Psoas muscle (tissue), 8 donors: ENCODE results near the gene KIAA2012. TPM values are rescaled to one million over a fixed set of nuclear protein-coding genes. Genes with fewer than 3 reads are reported as not detected.

Experiments used
- ATAC-seq, 4 donors: fragments of 200-7000 bp; cut with Tn5 transposase; one replicate each; pipeline ENCODE4 v1.9.1; 2020; ENCODE audit warnings: moderate library complexity in 3 of 4, mild to moderate bottlenecking in 2 of 4
- DNase-seq, 2 donors: peaks; one replicate each; pipeline ENCODE4 v3.0.0-alpha.2; 2020
- H3K27ac ChIP-seq: fragments of 200-600 bp; one replicate; pipeline ENCODE4 v1.8.0; 2022
- H3K27me3 ChIP-seq, 3 donors: fragments of 200-600 bp in 1 of 3; one replicate each; pipeline versions ENCODE4 v1.6.1 to v1.8.0; 2013 to 2022; ENCODE audit warnings: low read length in 2 of 3, mild to moderate bottlenecking in 2 of 3, moderate library complexity in 1 of 3; ENCODE audit not compliant: insufficient read depth in 3 of 3
- H3K36me3 ChIP-seq, 2 donors: fragments of 200-600 bp in 1 of 2; one replicate each; pipeline versions ENCODE4 v1.6.1 to v1.8.0; 2013 to 2022; ENCODE audit warnings: low read depth in 1 of 2, mild to moderate bottlenecking in 1 of 2, moderate library complexity in 1 of 2; ENCODE audit not compliant: insufficient read depth in 1 of 2
- H3K4me1 ChIP-seq: fragments of 200-600 bp; one replicate; pipeline ENCODE4 v1.8.0; 2022
- H3K4me3 ChIP-seq: fragments of 200-600 bp; one replicate; pipeline ENCODE4 v1.8.0; 2022; ENCODE audit warnings: mild to moderate bottlenecking
- H3K9me3 ChIP-seq: fragments of 200-600 bp; one replicate; pipeline ENCODE4 v1.8.0; 2022
- WGBS, 3 donors: extraction: QIAGEN DNeasy Blood & Tissue Kit; methylation state at CpG; one replicate each; pipeline versions ENCODE4 v1.1.6 to v1.1.7; 2013; 5-methylcytosine and 5-hydroxymethylcytosine counted together
- intact Hi-C, 2 donors: fragments of 100-400 bp; cut with DNase I; formaldehyde crosslinking; loops; one replicate each; pipeline versions ENCODE4 v1.11.0 to v1.14.2; 2022
- polyA plus RNA-seq, 3 donors: library from polyadenylated mRNA; stranded (reverse); fragments of 200-250 nt; gene quantifications; one replicate each; pipeline ENCODE4 v1.2.3, GENCODE V29; 2013
- total RNA-seq, 4 donors: library from RNA; stranded (reverse); fragmentation: NEBNext Ultra II Directional in 2 of 4; extraction: Animal tissue kit (Norgen Biotek cat#: 25700) in 2 of 4; gene quantifications; one replicate each; pipeline versions ENCODE4 v1.2.1 to v1.2.4, GENCODE V29; 2021 to 2023
- TF ChIP-seq, protein P1 (sequence below): fragments of 200-600 bp; IDR thresholded peaks from one replicate; pipeline ENCODE4 v1.8.0; 2022; ENCODE audit warnings: antibody characterized with exemption
- donor health status: healthy with polysubstance abuse.
- donor health status: DM: no; HTN: no; CAD: no; lungs with moderate emphysema.
- donor health status: Bipolar disorder and iron deficiency.
- donor health status: healthy.
- donor health status: DM: yes; HTN: yes; CAD: no.
- donor health status: DM: no; HTN: no; CAD: no.
- donor health status: DM: no; HTN: no; CAD: no.
- donor health status: DM: yes; HTN: yes; CAD: no.

Gene KIAA2012
- total and polyA plus RNA-seq, 7 donors = 0.03 to 0.06 TPM; not detected in 5

- intact Hi-C loops = no loop called here
- no peak for DNase-seq
- H3K4me3 ChIP-seq = peak overlapping the region; percentile 87
- H3K4me1 ChIP-seq = peaks cover 53% of the 10 kb centered on the region
- ATAC-seq = peak in 3 of 4 donors; percentile 19 to 60 (median 41)
- no peaks in the 10 kb centered on the region for H3K36me3 ChIP-seq
- H3K27me3 ChIP-seq = no peaks in the 10 kb centered on the region
- peak overlapping the region; percentile 96 for H3K27ac ChIP-seq
- H3K9me3 ChIP-seq = no peaks in the 10 kb centered on the region
- WGBS, 3 donors = 34 to 51% (median 39%) methylated on average over 4 of the region's 4 CpGs
- TF ChIP-seq, protein P1, sequence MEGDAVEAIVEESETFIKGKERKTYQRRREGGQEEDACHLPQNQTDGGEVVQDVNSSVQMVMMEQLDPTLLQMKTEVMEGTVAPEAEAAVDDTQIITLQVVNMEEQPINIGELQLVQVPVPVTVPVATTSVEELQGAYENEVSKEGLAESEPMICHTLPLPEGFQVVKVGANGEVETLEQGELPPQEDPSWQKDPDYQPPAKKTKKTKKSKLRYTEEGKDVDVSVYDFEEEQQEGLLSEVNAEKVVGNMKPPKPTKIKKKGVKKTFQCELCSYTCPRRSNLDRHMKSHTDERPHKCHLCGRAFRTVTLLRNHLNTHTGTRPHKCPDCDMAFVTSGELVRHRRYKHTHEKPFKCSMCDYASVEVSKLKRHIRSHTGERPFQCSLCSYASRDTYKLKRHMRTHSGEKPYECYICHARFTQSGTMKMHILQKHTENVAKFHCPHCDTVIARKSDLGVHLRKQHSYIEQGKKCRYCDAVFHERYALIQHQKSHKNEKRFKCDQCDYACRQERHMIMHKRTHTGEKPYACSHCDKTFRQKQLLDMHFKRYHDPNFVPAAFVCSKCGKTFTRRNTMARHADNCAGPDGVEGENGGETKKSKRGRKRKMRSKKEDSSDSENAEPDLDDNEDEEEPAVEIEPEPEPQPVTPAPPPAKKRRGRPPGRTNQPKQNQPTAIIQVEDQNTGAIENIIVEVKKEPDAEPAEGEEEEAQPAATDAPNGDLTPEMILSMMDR = no peak
Measured at GRCh38 chr2:202040079-202040844, 32.8 kb upstream of the KIAA2012 start.

GRCh38 chr2:202042444-202042843 lies 30.6 kb upstream of the KIAA2012 start:
- intact Hi-C loops = no loop called here
- Histone ChIP-seq H3K4me3 (no peak overlapping the region), H3K27me3 (no peaks in the 10 kb centered on the region), H3K27ac (peak overlapping the region; percentile 53), H3K9me3 (no peaks in the 10 kb centered on the region), H3K4me1 (peaks cover 46% of the 10 kb centered on the region), H3K36me3 (no peaks in the 10 kb centered on the region)
- ATAC-seq (peak; percentile 50 to 72 (median 58)), DNase-seq (no peak)
- WGBS, 3 donors = 47 to 75% (median 54%) methylated on average over 5 of the region's 5 CpGs
- TF ChIP-seq, protein P1 = no peak

- Histone ChIP-seq H3K27ac (no peak overlapping the region), H3K4me1 (peaks cover 40% of the 10 kb centered on the region), H3K36me3 (no peaks in the 10 kb centered on the region), H3K4me3 (no peak overlapping the region), H3K27me3 (no peaks in the 10 kb centered on the region), H3K9me3 (no peaks in the 10 kb centered on the region)
- TF ChIP-seq, protein P1 = no peak
- WGBS, 3 donors = 88 to 94% (median 92%) methylated on average over 6 of the region's 6 CpGs
- intact Hi-C loops = no loop called here
- DNase-seq (no peak), ATAC-seq (no peak)
Measured at GRCh38 chr2:202043475-202043874, 29.6 kb upstream of the KIAA2012 start.

DNA sequence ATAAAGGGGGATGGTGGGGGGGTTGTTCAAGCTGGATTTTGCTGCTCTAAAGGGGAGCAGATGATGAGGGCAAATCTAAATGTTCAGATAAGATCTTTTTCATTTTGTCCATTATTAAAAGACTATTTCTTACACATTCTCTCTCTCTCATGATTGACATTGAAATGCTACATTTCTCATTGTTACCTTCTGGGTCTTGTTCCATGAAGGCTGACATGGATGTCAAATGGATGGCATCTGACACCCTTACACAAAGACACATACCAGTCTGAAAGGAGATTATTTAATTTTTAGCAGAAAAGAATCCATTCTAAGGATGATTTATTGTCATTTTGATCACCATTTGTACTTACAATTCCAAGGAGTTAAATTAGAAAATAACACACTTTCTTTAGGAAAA lies 28.3 kb upstream of the KIAA2012 start:
- H3K27me3 ChIP-seq = no peaks in the 10 kb centered on the region
- no peak for ATAC-seq
- no peak overlapping the region for H3K27ac ChIP-seq
- intact Hi-C loops = no loop called here
- DNase-seq = no peak
- TF ChIP-seq, protein P1 = no peak
- no peak overlapping the region for H3K4me3 ChIP-seq
- peaks cover 27% of the 10 kb centered on the region for H3K4me1 ChIP-seq
- no peaks in the 10 kb centered on the region for H3K9me3 ChIP-seq
- no peaks in the 10 kb centered on the region for H3K36me3 ChIP-seq

DNA sequence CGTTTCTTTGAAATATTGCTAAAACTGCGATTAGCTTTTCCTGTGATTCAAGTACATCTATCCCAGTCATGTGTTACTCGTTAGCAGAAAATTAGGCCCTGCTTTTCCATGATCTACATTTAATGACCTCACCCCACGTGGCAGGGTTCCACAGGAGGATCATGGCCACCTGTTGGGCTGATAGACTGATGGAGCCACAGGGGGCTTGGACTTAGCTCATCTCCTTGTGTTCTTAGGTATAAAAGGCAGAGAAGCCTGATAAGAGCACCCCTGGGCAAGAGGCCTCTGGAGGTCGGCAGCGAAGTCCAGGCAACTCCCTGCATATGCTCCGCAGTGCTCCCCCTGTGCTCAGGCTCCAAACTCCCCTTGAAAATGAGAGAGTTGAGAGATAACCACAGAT lies 26.5 kb upstream of the KIAA2012 start:
- intact Hi-C loops = no loop called here
- Histone ChIP-seq H3K9me3 (no peaks in the 10 kb centered on the region), H3K36me3 (no peaks in the 10 kb centered on the region)

More for the DNA sequence above, 26.5 kb upstream of the KIAA2012 start:
- H3K27me3 ChIP-seq = no peaks in the 10 kb centered on the region
- no peak overlapping the region for H3K27ac ChIP-seq
- TF ChIP-seq, protein P1 = no peak
- DNase-seq (no peak), ATAC-seq (no peak)
- WGBS, 3 donors = 72 to 80% (median 74%) methylated on average over 7 of the region's 7 CpGs
- H3K4me3 ChIP-seq = no peak overlapping the region
- peaks cover 18% of the 10 kb centered on the region for H3K4me1 ChIP-seq
